Measurements from ENCODE around the gene NCCRP1. TPM values are rescaled to one million over a fixed set of nuclear protein-coding genes. Genes with fewer than 3 reads are reported as not detected.

NCCRP1 gene
- total and polyA plus RNA-seq, 10 of the 15 experiments (the other 5 are each of a cell fraction or from before 2014, with no cell fraction given), result not detected

DNA sequence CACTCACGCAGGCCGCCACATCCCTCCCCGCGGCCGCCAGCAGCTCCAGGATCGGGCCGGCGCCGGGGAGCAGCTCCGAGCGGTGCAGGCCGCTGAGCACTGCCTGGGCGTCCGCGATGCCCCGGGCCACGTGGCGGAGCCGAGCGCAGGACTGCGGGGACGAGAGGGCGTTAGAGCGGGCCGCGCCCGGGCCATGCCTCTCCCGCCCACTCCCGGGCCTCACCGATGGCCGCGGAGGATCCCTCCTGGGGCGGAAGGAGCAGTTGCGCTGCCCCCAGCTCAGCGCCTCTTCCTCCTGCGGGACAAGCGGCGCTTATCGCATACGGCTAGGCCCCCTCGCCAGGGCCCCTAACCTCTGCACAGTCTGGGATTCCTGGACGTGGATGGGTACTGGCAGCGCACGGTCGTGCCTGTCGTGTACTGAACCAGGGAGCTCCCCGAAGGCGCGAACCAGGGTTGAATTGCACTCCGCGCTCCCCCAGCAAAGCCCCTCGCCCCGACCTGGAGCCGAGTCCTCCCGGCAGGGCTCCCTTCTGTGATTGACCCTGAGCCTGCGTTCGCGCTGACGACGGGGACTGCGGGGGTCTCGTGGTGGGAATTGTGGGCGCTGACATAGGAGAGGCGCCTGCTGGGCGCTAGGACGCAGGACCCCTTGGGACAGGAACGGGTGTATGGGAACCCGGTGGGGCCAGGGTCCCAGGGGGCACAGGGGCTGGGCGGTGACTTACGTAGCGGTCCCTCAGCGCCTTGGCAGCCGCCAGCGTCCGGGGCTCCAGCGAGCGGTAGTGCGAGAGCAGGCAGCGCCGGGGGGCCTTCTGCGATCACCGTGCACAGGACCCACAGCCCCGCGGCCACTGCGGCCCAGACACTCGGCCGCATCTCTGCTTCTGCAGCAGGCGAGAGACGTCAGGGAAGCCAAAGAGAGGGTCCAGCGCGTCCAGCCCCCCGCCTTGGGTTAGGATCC is 51.2 kb downstream of the NCCRP1 start:
- WGBS (ENCODE audit: insufficient coverage, insufficient replicate concordance, low lambda C conversion rate, missing lambda C conversion rate), result 78% methylated on average over 57 of the region's 92 CpGs
- ChIA-PET POLR2A (no interaction called here), SMC1A (ENCODE audit: uncharacterized antibody, unreplicated experiment) (no interaction called here), RAD21 (ENCODE audit: unreplicated experiment) (no interaction called here), CTCF (no interaction called here)
- H3K4me2 ChIP-seq (ENCODE audit: control insufficient read depth, insufficient read depth), result no peak overlapping the region
- H3K4me3 ChIP-seq, result no peak overlapping the region
- in situ Hi-C loops (cut with MboI) (no loop called here), intact Hi-C loops (cut with micrococcal nuclease; ENCODE audit: unreplicated experiment) (no loop called here)
- no peak overlapping the region for H3K9ac ChIP-seq (ENCODE audit: control insufficient read depth, insufficient read depth, low read length)
- no peaks in the 10 kb centered on the region for H3K79me2 ChIP-seq (ENCODE audit: control insufficient read depth, insufficient read depth, low read length)
- FAIRE-seq (no peak), DNase-seq (ENCODE audit: low read depth, low spot score) (no peak), ATAC-seq (peak; percentile 28; the same call in 1 of the 3 replicates)
- TF ChIP-seq PML (IDR thresholded peaks at IDR 0.05; ENCODE audit: low read length) (no peak), IKZF1 (conservative IDR thresholded peaks at IDR 0.05) (no peak), CBFB (IDR thresholded peaks at IDR 0.05; ENCODE audit: low read depth) (no peak), FOXK2 (IDR thresholded peaks at IDR 0.05) (no peak), TCF3 (IDR thresholded peaks at IDR 0.05; ENCODE audit: borderline replicate concordance, insufficient read depth, low read depth, low read length) (no peak), TBL1XR1 (IDR thresholded peaks at IDR 0.05; ENCODE audit: low read depth, low read length) (no peak), IRF4 (IDR thresholded peaks at IDR 0.05; ENCODE audit: low read depth, low read length) (no peak), RUNX3 (IDR thresholded peaks at IDR 0.05; ENCODE audit: low read length) (no peak), ZBED1 (IDR thresholded peaks at IDR 0.05; ENCODE audit: borderline replicate concordance) (no peak), JUND (IDR thresholded peaks at IDR 0.05; ENCODE audit: low read depth, low read length) (no peak), FOXM1 (IDR thresholded peaks at IDR 0.05; ENCODE audit: low read depth, low read length) (no peak), ESRRA (IDR thresholded peaks at IDR 0.05; ENCODE audit: low read length) (no peak), ASH2L (IDR thresholded peaks at IDR 0.05; ENCODE audit: borderline replicate concordance, low read depth) (no peak), BMI1 (IDR thresholded peaks at IDR 0.05; ENCODE audit: borderline replicate concordance) (no peak), POLR2AphosphoS5 (IDR thresholded peaks at IDR 0.05; ENCODE audit: low read length) (no peak)
- peaks cover 2% of the 10 kb centered on the region in 2 experiments; a peak in 3 of 4 replicates for H3K27me3 ChIP-seq (replicated peaks in 1 of 2; ENCODE audit: control insufficient read depth in 2 of 2, insufficient read depth in 2 of 2, low read length in 1 of 2)
- no peaks in the 10 kb centered on the region for H3K36me3 ChIP-seq (ENCODE audit: control insufficient read depth in 2 of 2, insufficient read depth in 2 of 2, low read length in 1 of 2)
- no TSS peak for BruUV-seq (replicated peaks)
- H3K4me1 ChIP-seq (ENCODE audit: control insufficient read depth, insufficient read depth, low read length), result no peaks in the 10 kb centered on the region
- H3K27ac ChIP-seq (ENCODE audit: control insufficient read depth, insufficient read depth), result no peak overlapping the region
- H2AFZ ChIP-seq (ENCODE audit: control insufficient read depth, low read depth, low read length), result no peak overlapping the region
- no peaks in the 10 kb centered on the region for H4K20me1 ChIP-seq (ENCODE audit: control insufficient read depth, insufficient read depth)
- no peaks in the 10 kb centered on the region for H3K9me3 ChIP-seq (replicated peaks; ENCODE audit: control insufficient read depth, insufficient read depth, low read length)

All from GM12878 (cell line).